GM12864 (cell line): ENCODE measurements around the gene BTBD9.

ENCODE experiments used
- DNase-seq: peaks from one replicate; pipeline ENCODE4 v3.0.0-alpha.2; 2011; ENCODE audit warnings: low read depth
- H3K4me3 ChIP-seq: 2 replicates; pipeline ENCODE4 v1.5.1; 2011; ENCODE audit warnings: mild to moderate bottlenecking, low read depth, low read length, control low read depth
- TF ChIP-seq, protein P1 (sequence below): IDR thresholded peaks from 2 replicates; pipeline ENCODE4 v1.5.1; 2011; ENCODE audit warnings: low read depth, mild to moderate bottlenecking, moderate library complexity, low read length, control low read depth, inconsistent platforms; ENCODE audit errors: missing control alignments

The BTBD9 gene

DNA sequence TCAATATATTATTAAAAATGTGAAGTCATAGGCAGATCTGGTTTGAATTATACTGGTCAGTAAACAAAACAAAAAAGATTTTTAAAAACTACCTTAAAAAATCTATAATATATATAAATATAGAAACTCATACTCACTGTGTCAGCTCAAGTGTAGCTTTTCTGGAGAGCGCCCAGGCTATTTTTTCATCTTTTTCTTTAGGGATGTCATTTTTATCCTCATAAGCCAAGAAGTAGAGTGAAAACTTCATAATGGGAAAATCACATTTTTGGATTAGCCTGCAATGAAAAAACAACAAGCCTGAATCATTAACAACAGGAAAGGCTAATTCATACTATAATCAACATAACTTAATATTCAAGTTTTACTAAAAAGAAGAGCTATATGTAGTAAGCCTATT, 44.5 kb upstream of the BTBD9 start:
- H3K4me3 ChIP-seq, result no peak overlapping the region
- no peak for DNase-seq
- TF ChIP-seq, protein P1, sequence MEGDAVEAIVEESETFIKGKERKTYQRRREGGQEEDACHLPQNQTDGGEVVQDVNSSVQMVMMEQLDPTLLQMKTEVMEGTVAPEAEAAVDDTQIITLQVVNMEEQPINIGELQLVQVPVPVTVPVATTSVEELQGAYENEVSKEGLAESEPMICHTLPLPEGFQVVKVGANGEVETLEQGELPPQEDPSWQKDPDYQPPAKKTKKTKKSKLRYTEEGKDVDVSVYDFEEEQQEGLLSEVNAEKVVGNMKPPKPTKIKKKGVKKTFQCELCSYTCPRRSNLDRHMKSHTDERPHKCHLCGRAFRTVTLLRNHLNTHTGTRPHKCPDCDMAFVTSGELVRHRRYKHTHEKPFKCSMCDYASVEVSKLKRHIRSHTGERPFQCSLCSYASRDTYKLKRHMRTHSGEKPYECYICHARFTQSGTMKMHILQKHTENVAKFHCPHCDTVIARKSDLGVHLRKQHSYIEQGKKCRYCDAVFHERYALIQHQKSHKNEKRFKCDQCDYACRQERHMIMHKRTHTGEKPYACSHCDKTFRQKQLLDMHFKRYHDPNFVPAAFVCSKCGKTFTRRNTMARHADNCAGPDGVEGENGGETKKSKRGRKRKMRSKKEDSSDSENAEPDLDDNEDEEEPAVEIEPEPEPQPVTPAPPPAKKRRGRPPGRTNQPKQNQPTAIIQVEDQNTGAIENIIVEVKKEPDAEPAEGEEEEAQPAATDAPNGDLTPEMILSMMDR, result no peak

DNA sequence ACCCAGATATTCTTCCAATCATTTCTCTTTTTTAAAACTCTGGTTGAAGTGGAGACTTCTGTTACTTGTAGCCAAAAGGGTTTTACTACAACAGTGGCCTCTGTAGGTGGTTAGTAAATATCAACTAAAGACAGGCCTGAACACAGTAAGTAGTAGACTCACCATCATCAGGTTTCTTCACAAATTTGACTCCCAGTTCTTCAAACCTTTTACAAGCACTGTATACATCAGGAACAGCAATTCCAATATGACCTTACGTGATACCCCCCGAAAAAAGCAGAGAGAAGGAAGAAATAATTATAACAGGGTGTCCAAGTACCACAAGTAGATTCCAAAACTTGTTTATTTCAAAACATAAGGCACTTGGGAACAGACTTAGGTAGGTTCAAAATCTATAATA, 42.1 kb upstream of the BTBD9 start:
- TF ChIP-seq, protein P1, result no peak
- H3K4me3 ChIP-seq, result no peak overlapping the region
- no peak for DNase-seq

DNA sequence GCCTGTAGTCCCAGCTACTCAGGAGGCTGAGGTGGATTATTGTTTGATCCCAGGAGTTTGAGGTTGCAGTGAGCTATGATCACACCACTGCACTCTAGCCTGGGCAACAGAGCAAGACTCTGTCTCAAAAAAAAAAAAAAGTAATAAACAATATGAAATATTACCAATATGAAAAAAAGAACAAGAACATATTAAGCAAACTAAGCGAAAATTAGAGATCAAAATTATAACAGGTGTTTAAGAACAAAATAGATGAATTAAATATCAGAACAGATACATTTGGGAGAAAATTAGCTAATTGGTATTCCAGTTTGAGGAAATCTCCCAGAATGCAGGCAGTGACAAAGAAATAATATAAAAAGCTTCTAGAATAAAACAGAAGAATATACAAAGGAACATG, 39.9 kb upstream of the BTBD9 start:
- TF ChIP-seq, protein P1, result no peak
- DNase-seq, result no peak

DNA sequence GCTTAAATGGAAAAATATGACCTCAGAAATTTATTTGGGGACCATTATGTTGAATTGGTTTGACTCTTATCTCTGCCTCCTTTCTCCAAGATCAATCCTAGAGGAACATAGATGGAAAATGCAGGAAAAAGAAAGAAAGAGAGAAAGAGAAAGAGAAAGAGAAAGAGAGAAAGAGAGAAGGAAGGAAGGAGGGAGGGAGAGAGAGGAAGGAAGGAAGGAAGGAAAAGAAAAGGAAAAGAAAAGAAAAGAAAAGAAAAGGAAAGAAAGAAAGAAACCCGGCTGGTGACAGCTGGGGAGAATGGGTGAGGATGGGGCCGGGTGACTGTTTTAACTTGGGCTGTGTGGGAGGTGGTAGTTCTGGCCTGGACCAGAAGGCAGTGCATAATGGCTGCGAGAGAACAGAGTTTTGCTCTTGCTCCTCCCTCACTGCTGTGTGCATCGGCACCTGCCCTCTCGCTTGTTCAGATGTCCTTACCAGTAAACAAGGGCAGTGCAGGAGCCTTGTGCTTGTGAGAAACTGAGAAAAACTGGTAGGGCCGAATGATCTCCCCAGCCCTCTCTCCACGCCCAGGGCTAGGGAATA, 38.5 kb upstream of the BTBD9 start:
- no peak for DNase-seq
- H3K4me3 ChIP-seq, result no peak overlapping the region
- TF ChIP-seq, protein P1, result no peak

More for the DNA sequence above, 39.9 kb upstream of the BTBD9 start:
- H3K4me3 ChIP-seq, result no peak overlapping the region

DNA sequence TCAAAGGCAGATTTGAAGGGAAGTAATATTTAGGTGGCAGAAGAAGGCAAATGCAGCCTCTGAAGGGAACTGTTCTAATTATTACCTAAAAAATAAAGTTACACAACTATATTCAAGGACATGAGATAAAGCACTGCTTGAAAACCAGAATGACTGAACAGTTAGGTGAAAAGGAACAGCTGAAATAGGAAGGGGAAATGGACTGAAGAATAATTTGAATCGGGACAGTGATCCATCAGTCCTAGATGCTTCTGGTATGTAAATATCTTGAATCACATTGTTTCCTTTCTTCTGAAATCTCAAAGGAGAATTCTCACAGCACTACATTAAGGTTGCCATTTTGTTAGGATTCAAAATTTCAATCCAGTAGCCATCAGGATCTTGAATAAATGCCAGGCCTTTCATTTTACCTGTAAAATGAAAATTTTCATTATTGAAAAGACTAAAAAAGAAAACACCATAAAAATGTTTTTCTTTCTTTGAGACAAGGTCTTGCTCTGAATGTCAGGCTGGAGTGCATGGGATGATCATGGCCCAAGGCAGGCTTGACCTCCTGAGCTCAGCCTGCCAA, 37.3 kb upstream of the BTBD9 start:
- no peak overlapping the region for H3K4me3 ChIP-seq
- TF ChIP-seq, protein P1, result no peak
- no peak for DNase-seq

DNA sequence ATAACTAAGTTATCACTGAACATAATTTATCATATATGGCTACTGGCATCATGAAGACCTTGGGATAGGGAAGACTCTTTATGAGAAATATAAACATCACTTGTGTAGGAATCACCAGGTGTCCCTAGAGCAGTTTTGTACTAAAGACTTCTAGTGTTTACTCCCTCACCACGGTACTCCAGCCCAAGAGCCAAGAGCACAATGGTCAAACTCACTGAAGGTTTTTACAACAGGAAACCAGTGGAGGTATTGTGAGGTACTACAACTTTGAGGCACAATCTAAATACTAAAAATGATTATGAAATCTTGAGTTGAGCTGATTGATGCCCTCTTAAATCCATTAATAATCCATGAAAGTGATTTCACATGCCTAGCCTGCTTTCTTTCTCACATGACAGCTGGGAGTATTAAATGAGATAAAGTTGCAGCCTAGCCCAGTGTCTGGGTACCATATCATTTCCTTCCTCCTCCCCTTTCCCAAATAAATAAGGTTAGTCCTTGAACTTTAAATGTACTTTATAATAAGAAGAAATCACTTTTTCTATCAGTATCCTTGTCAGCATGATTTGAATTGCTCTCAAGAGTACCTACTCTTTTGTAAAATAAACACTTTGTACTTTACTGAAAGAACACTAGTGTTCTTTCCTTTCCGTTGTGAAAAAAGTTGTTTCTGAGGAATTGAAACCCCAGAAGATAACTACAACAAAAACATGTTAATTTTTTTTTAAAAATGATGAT, 36.7 kb upstream of the BTBD9 start:
- no peak for DNase-seq
- TF ChIP-seq, protein P1, result no peak
- no peak overlapping the region for H3K4me3 ChIP-seq
